Measurements from ENCODE around the gene NUFIP1. TPM values are rescaled to one million over a fixed set of nuclear protein-coding genes. Genes with fewer than 3 reads are reported as not detected.

NUFIP1 gene
- total and polyA plus RNA-seq, 2 of the 8 experiments (the other 6 are each of a cell fraction or from before 2014, with no cell fraction given): 4.6 to 16.6 TPM

- TF ChIP-seq CBX5 (IDR thresholded peaks at IDR 0.05; ENCODE audit: low read depth, low read length) (no peak), HDAC6 (IDR thresholded peaks at IDR 0.05; ENCODE audit: low read depth, low read length) (no peak), RXRA (IDR thresholded peaks at IDR 0.05; ENCODE audit: insufficient read depth, low read depth, low read length) (no peak), RNF2 (IDR thresholded peaks at IDR 0.05; ENCODE audit: borderline replicate concordance, low read depth, low read length, missing control alignments, poor library complexity, severe bottlenecking) (no peak), SIRT6 (IDR thresholded peaks at IDR 0.05; ENCODE audit: low read length) (no peak), TAF7 (optimal IDR thresholded peaks at IDR 0.05; ENCODE audit: borderline replicate concordance, low read depth, low read length) (no peak), KDM1A (IDR thresholded peaks at IDR 0.05; ENCODE audit: borderline replicate concordance, low read length) (no peak)
- TF ChIP-seq, protein P1, sequence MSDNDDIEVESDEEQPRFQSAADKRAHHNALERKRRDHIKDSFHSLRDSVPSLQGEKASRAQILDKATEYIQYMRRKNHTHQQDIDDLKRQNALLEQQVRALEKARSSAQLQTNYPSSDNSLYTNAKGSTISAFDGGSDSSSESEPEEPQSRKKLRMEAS (IDR thresholded peaks at IDR 0.05): no peak
- TF ChIP-seq, protein P2, sequence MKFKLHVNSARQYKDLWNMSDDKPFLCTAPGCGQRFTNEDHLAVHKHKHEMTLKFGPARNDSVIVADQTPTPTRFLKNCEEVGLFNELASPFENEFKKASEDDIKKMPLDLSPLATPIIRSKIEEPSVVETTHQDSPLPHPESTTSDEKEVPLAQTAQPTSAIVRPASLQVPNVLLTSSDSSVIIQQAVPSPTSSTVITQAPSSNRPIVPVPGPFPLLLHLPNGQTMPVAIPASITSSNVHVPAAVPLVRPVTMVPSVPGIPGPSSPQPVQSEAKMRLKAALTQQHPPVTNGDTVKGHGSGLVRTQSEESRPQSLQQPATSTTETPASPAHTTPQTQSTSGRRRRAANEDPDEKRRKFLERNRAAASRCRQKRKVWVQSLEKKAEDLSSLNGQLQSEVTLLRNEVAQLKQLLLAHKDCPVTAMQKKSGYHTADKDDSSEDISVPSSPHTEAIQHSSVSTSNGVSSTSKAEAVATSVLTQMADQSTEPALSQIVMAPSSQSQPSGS (IDR thresholded peaks at IDR 0.05; ENCODE audit: low read length): no peak
Measured at GRCh38 chr13:44921931-44922758, 67.1 kb downstream of the NUFIP1 start (continued).
